GM19395 (cell line): Measurements from ENCODE around the gene MSH3.
A peak's percentile ranks its signal among the peaks of the same experiment; 100 is the strongest.
"Not testable (repeated sequence)": the region's sequence is repeated elsewhere in the genome, so short reads cannot be mapped to it uniquely, and the experiment has no call there.

Experiments
- ATAC-seq: cut with Tn5 transposase; IDR thresholded peaks from one replicate; pipeline ENCODE4 v1.9.1; 2021; ENCODE audit warnings: mild to moderate bottlenecking, moderate library complexity; ENCODE audit not compliant: unreplicated experiment

MSH3 gene

DNA sequence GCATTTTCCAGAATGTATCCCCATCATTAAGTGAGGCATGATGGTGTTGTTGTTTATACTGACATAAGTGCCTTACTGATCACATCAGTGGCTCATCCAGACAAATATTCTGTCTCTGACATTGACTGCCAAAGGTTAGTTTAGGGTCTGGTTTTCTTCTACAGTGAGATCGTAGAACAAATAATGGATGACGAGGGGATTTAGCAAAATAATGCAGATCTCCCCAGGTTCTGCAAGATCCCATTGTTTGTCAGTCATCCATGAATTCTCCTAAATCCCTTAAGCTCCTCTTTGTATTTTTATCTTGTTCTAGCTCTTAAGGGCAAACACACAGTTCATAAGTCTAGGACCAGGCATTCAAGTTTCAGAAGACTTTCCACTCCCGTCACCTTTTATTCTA is 93.5 kb downstream of the MSH3 start:
- ATAC-seq: no peak

DNA sequence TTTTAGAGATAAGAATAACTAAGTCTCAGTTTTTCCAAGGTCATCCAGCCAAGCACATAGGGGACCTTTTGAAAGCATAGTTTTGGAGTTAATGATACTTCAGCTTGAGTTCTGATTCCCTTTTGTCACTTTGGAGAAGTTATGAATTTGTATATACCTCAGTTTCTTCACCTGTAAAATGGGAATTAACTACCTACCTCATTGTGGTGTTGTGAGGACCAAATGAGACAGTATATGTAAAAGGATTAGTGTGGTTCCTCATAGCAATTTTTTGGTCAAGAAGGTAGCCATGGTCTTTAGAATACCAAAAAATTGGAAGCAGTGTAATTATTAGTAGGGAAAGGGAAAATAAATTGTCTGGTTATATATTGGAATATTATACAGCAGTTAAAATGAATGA is 98.0 kb downstream of the MSH3 start:
- ATAC-seq: no peak

DNA sequence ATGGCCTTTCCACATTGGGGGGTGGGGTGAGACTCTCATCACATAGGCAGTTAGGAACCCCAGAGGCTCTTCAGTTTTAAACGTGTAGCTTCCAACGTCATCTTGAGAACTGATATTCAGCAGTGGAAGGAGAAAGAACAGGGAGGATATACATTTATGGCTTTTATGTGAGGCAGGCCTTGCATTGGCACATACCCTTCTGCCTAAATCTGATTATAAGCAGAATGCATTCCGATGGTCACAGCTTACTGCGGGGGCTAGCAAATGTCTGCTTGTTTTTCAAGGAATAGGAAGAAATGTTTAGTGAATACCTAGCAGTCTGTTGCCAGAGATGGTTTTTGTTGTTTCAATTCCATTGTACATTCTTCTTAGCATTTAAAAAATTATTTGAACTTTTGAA is 99.3 kb downstream of the MSH3 start:
- no peak for ATAC-seq

DNA sequence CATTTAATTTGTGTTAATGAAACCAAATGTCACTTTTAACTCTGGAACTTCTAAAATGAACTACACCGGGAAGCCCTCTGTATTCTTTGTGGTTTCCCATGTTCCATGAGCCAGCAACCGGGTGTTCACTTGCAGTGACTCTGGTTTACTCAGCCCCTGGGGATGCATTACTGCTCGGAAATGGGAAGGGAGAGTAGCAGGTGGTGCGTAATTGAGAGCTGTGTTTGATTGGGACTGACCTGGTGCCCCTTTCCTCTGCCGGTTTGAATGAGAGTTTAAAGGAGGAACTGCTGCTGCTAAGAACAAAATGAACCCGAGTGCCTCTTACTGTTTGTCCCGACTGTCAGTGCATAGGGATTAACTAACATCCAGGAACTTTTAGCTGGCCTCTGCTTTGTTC is 100.4 kb downstream of the MSH3 start:
- peak; percentile 52 for ATAC-seq

DNA sequence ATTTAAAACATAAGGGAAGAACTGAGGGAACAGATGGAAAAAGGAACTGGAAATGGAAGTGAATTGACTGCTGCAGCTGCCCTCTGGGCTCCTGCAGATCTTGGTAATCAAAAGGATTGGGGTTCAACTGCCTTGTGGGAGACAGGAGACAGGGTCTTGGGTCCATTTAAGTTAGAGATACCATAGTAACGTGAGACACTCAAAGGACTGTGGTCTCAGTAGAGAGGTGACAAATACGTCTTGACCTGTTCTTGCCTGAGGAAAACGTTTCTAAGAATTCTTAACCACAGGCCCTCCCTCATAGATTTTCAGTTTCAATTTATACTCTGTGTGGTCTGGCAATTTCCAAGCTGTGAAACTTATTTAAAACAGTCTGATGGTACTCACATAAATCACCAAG is 101.2 kb downstream of the MSH3 start:
- ATAC-seq: peak; percentile 98

DNA sequence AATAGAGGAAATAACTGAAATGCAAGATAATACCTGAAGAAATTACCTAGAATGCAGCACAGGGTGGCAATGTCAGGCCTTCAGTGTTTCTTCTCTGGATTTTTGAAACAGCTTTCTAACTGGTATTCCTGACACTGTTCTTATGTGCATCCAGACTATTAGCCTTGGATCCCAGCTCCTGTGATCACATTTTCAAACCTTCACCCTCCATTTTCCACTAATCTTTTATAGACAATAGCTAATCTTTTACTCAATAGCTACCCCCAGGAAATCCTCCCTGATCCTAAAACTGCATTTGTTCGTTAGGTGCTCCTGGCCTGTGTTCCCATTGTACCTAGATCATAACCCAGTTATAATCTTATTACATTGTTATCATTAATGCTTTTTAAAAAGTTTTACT is 101.8 kb downstream of the MSH3 start:
- no peak for ATAC-seq

DNA sequence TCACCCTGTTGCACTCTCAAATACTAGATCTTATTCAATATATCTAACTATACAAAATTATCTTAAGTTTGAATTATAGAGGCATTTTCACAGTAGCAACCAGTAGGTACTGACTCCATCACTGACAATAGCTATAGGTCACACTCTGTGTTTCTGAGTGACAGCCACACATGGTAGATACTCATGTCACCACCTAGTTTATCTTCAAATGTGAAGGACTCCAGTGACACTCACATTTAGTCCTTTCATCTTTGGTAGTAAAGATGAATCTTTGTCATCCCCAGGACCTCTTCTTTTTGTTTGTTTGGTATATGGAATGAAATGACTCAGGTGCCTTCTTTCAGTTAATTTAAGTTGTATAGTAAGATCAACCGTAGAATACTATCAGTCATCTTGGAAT is 102.8 kb downstream of the MSH3 start:
- ATAC-seq: no peak

DNA sequence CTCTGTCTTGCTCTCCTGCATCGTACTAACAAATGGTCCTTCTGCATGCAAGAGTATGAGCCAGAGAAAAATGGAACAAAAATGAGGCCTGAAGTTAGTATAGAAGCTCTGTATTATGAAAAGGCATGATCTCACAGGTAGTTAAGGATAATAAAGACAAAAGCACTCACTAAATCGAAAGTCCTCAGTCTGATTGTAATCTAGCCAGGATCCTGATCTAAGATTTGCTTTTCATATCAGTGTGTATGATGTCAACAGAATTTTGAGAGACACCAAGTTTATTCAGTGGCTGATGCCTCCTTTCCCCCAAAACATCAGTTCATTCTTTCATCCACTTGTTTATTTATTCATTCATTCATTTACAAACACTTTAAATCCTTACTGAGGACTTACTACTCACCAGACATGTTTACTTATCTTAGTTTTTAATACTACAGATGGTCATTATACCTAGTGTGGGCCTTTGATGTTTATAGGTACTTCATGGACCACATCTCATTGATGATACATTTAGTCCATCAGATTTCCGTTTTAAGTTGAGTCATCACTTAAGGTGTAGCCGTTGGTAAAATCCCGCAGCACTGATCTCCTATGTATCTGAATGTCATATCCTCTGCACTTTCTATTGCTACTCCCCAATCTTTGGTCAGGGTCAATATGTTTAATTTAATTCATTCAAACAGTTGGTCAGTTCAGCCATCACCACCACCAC is 105.6 kb downstream of the MSH3 start:
- ATAC-seq: no peak

DNA sequence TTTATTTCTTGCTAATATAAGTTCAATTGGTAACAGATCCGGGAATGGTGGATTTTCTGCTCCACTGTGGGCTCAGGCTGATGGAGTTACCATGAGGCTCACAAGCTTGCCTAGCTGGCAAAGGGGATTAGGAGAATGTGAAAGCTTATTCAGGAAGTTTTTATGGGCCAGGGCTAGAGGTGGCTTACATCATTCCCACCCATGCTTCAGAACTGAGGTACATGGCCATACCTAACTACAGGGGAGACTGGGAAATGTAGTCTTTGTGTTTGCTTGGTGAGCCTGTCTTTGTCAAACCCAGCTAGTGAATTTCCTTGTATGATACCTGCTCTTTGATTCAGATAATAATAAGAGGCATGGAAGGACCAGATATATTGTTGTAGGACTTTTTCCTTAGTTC is 106.2 kb downstream of the MSH3 start:
- ATAC-seq: no peak

DNA sequence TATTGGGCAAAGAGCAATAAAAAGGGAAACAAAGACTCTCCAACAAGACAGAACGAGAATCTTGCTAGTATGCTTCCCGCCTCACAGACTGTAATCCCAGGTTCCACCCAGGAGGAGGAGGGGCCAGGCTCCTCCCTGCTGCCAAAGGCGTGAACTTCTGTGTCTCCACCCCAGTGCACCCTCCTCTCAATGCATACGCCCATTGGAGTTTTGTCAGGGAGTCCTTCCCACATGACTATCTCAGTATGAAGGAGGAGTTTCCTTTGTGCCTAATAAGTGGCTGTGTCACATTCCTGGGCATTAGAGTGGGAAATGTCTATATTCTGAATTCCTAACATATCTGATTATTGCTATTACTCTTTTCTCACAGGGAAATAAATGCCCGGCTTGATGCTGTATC is 106.7 kb downstream of the MSH3 start:
- no peak for ATAC-seq

DNA sequence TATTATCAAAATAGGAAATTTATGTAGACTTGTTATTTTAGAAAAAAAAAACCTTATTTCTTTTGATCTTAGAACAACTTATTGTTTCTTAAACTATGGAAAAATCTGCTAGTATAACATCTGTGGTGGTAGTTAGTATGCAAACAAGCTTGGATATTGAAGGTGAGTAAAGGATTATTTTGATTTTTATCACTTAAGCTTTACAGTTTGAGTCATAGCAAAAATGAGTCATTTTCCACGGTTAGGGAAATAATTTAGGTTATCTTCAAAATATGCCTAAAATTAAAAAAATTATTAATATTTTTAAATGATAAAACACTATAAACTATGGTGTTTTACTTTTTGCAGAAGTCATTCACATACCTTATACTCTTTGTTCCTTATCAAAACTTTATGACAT is 107.5 kb downstream of the MSH3 start:
- no peak for ATAC-seq

DNA sequence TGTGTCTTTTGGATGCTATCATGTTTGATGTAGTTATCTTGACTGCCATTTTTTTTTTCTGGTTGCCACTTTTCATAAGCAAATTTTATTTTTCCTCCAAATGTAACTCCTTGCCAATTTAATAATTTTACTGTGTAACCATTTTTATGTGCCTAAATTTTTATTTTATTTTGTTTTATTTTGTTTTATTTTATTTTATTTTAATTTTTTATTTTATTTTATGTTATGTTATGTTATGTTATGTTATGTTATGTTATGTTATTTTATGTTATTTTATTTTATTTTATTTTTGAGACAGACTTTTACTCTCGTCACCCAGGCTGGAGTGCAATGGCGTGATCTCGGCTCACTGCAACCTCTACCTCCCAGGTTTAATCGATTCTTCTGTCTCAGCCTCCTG is 108.1 kb downstream of the MSH3 start:
- no peak for ATAC-seq

DNA sequence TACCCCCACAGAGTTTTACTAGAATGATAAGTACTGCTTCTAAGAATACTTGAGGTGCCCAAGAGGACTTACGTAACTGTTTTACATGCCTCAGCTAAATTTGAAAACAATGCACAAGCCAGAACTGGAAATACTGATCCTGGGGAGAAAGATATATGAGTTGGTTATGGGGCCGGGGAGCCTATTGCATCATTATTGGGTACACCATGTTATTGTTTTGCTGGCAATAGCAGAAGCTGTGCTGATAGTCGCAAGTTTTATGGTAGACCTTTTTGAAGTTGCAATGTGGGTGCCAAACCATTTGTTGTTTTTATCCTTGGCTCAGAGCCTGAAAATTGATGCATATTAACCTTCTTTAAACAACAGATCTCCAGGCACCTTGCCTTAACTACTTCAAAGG is 108.8 kb downstream of the MSH3 start:
- ATAC-seq: no peak

DNA sequence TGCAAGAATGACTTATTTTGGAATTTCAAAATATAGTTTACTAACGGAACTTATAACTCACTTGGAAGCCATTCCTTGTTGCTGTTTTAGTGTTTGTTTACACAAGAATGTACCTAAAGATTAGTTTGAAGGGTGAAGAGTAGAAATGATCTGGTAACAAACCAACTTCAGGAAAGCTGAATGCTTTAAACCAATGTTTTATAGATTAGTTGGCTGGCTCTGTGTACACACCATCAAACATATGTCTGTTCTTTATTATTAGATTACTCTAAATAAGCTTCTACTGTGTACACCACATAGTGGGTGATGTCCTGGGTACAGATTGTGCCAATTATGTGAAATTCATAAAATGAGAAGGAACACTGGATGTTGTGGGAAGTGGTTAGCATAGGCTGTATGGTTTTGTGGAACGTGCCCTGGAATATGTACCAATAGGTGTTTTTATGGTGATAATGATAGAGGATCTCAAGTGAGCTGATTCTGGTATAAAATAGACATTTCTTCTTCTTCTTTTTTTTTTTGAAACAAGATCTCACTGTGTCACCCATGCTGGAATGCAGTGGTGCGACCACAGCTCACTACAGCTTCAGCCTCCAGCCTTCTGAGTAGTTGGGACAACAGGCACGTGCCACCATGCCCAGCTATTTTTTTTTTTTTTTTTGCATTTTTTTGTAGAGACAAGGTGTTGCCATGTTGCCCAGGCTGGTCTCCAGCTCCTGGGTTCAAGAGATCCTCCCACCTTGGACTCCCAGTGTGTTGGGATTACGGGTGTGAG is 109.6 kb downstream of the MSH3 start:
- ATAC-seq: no peak

DNA sequence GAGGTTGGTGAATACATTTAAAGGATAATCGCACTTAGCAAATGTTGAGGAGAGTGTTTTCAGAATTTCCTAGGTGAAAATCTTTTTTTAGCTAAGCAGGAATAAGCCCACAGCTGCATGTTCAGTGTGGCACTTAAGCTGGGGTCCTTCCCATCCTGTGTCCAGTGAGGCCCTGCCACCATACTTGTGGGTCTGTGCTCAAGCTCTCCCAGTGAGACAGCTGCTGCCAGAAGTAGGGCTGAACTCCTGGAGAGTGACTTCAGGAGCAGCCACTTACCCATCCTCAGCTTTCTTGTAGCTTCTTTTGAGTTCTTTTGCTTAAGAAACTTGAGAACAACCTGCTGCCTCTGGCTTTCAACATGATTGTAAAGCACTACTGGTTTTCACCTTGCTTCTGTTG is 110.3 kb downstream of the MSH3 start:
- no peak for ATAC-seq

DNA sequence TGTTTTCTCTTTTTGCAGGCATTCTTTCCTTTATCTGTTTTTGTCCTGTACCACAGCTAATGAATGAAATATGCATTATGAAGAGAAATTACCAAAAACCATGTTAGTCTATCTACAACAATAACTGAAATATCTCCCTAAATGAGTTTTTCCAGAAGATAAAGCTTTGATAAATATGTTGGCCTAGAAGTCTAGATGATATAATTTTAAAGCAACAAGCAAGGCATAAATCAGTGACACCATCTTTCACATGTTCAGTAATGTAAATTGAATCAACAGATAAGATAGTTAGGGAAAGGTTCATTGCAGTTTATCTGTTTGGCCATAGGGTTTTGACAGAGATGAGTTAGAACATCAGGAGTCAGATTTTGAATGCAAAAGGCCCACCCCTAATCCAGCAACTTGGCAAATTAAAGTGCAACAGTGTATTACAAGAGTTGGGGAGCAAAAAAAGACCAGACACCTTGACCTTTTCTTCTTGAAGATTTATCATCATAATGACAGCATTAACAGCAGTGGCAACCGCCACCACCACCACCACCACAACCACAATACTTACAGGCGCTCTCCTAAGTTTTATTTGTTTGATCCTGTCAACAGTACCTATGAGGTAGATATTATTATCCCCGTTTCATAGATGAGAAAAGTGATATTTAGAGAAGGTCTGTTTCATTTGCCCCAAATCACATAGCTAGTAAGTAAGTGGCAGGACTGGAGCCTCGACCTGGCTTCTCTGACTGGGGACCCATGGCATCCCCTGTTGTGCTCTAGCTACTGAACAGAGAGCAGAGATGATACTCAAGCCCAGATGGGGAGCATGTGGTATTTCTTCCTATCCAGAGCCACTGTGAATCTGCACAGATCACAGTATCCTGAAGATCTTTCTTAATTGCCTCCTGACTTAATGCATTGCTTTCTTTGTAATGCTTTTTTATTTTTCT is 123.2 kb downstream of the MSH3 start:
- ATAC-seq: no peak

DNA sequence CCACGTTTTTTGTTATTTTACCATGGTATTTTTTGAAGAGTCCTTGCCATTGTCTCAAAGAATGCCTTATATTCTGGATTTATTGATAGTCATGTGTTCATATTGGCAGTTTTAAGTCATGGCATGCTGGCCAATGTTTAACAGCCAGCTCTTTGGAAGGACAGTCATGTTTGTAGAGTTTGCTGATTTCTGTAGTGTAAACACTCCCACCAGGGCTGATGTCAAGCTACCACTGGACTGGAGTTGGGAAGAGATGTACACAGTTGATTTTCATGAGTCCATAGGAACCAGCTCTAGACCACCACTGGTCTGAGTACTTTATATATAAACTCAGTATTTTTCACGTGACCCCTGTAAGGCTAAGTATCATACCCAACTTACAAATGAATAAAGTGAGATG is 125.6 kb downstream of the MSH3 start:
- ATAC-seq: no peak

DNA sequence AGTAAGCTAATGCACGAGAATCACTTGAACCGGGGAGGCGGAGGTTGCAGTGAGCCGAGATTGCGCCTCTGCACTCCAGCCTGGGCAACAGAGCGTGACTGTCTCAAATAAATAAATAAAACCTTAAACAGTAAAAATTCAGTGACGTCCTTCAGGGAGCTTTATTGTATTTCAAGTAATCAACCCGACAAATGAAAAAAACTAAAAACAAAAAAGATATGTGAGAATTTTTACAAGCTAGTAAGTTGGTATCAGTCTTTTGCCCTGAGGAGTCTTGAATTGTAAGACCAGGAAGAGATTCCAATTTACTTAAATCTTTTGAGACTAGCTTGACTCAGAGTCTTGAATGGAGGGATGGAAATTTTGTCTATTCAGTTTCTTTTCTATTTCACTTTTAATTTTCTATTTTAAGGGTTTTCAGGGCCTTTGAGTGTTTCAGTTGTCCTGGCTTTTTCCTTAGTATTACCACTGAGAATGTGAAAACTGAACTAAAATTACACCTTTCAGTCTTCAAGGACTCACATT is 126.4 kb downstream of the MSH3 start:
- ATAC-seq: no peak

DNA sequence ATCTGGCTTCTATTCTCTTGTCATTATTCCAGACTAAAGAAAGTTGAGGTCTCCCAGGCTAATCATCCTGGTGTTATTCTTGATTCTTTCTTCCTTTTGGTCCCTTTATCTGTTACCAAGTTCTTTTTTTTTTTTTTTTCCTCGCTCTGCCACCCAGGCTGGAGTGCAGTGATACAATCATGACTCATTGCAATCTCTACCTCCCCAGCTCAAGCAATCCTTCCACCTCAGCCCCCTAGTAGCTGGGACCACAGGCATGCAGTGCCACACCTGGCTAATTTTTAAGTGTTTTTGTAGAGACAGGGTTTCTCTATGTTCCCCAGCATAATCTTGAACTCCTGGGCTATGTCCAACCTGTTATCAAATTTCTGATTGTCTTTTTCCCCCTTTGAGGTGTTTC is 126.9 kb downstream of the MSH3 start:
- no peak for ATAC-seq

DNA sequence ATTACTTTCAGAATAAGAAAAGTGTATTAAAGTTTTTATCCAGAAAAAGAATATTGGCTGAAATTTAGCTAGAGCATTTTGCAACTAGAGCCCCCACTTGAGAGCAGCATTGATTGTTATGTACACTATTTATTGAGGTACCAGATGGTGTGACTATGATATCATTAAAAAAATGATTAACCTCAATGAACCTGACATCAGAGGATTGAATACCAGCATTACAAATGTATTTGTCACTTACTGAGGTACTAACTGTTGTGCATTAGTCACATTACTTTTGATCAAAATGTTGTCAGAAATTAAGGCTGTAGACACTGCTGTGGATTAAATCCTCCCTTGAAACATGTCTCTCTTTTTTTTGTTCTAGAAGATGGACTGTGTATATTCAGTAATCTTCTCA is 128.2 kb downstream of the MSH3 start:
- no peak for ATAC-seq

DNA sequence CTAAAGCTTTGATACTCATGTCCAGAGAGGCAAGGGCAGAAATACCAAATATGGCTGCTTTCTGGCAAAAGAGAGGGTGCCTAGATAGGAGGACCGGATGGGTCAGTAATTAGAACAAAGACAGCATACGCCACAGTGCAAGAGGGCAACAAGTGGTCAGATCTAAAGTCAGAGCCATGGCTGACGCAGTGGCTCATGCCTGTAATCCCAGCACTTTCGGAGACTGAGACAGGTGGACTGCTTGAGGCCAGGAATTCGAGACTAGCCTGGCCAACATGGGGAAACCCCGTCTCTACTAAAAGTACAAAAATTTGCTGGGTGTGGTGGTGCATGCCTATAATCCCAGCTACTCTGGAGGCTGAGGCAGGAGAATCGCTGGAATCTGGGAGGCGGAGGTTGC is 129.3 kb downstream of the MSH3 start:
- not testable (repeated sequence) for ATAC-seq
